Mesendoderm (in vitro differentiated cells): ENCODE results near the gene LSM14B.

Experiments used
- DNase-seq: peaks from one replicate; pipeline ENCODE4 v3.0.0; 2013
- H2AK5ac ChIP-seq: 2 replicates; pipeline ENCODE4 v1.6.1; 2013; ENCODE audit warnings: low read length, inconsistent platforms
- H2BK120ac ChIP-seq: 2 replicates; pipeline ENCODE4 v1.6.1; 2013; ENCODE audit warnings: low read depth, mild to moderate bottlenecking, low read length, moderate library complexity, mixed read lengths
- H2BK15ac ChIP-seq: replicated peaks from 2 replicates; pipeline ENCODE4 v1.6.1; 2013; ENCODE audit warnings: low read depth, mild to moderate bottlenecking, moderate library complexity
- H2BK5ac ChIP-seq: 2 replicates; pipeline ENCODE4 v1.6.1; 2013; ENCODE audit warnings: low read length, inconsistent platforms
- H3K18ac ChIP-seq: 2 replicates; pipeline ENCODE4 v1.6.1; 2013; ENCODE audit warnings: mild to moderate bottlenecking, low read length, mixed read lengths
- H3K23ac ChIP-seq: one replicate; pipeline ENCODE4 v1.6.1; 2013; ENCODE audit warnings: low read length
- H3K27ac ChIP-seq: 2 replicates; pipeline ENCODE4 v1.5.1; 2013; ENCODE audit warnings: low read depth, mild to moderate bottlenecking, inconsistent platforms, low read length, moderate library complexity
- H3K27me3 ChIP-seq: 2 replicates; pipeline ENCODE4 v1.6.1; 2013; ENCODE audit warnings: low read length, control low read depth, mild to moderate bottlenecking, inconsistent platforms; ENCODE audit not compliant: insufficient read depth, poor library complexity
- H3K36me3 ChIP-seq: 2 replicates; pipeline ENCODE4 v1.6.1; 2013; ENCODE audit warnings: low read length, inconsistent platforms; ENCODE audit not compliant: control insufficient read depth, insufficient read depth
- H3K4ac ChIP-seq: one replicate; pipeline ENCODE4 v1.6.1; 2013; ENCODE audit warnings: low read depth, mild to moderate bottlenecking, low read length, moderate library complexity
- H3K4me1 ChIP-seq: 2 replicates; pipeline ENCODE4 v1.6.1; 2013; ENCODE audit warnings: low read depth, low read length, inconsistent platforms; ENCODE audit not compliant: control insufficient read depth
- H3K4me2 ChIP-seq: 2 replicates; pipeline ENCODE4 v1.6.1; 2013; ENCODE audit warnings: low read length
- H3K4me3 ChIP-seq: 2 replicates; pipeline ENCODE4 v1.5.1; 2013; ENCODE audit warnings: mild to moderate bottlenecking, low read length
- H3K56ac ChIP-seq: one replicate; pipeline ENCODE4 v1.6.1; 2013; ENCODE audit warnings: low read length
- H3K79me1 ChIP-seq: 2 replicates; pipeline ENCODE4 v1.6.1; 2013; ENCODE audit warnings: low read length, inconsistent platforms
- H3K79me2 ChIP-seq: 2 replicates; pipeline ENCODE4 v1.6.1; 2013; ENCODE audit warnings: mild to moderate bottlenecking, low read length; ENCODE audit not compliant: control insufficient read depth, insufficient read depth
- H3K9ac ChIP-seq: 2 replicates; pipeline ENCODE4 v1.6.1; 2013; ENCODE audit warnings: low read length, inconsistent platforms
- H4K5ac ChIP-seq: one replicate; pipeline ENCODE4 v1.6.1; 2013; ENCODE audit warnings: low read length
- H4K8ac ChIP-seq: one replicate; pipeline ENCODE4 v1.6.1; 2013; ENCODE audit warnings: low read depth, mild to moderate bottlenecking, control low read depth, low read length, moderate library complexity
- WGBS: extraction: QIAGEN DNeasy Blood & Tissue Kit; methylation state at CpG from one replicate; pipeline ENCODE4 v1.1.7; 2013; ENCODE audit warnings: low lambda C conversion rate, missing lambda C conversion rate; ENCODE audit not compliant: insufficient coverage; ENCODE audit errors: extremely low coverage; 5-methylcytosine and 5-hydroxymethylcytosine counted together

Gene LSM14B

GRCh38 chr20:62155428-62156253, 33.4 kb downstream of the LSM14B start:
- peak; percentile 94 for DNase-seq
- Histone ChIP-seq H3K9ac (no peak overlapping the region), H3K27ac (no peak overlapping the region), H3K4me2 (no peak overlapping the region), H3K27me3 (no peaks in the 10 kb centered on the region), H4K8ac (no peak overlapping the region), H3K56ac (no peak overlapping the region), H3K23ac (no peak overlapping the region), H3K4ac (no peak overlapping the region), H3K4me1 (peaks cover 3% of the 10 kb centered on the region), H4K5ac (no peak overlapping the region), H3K18ac (no peak overlapping the region), H3K79me2 (peaks cover 70% of the 10 kb centered on the region), H3K36me3 (peaks cover 3% of the 10 kb centered on the region), H2BK15ac (no peak overlapping the region), H3K4me3 (no peak overlapping the region), H2BK5ac (no peak overlapping the region), H2BK120ac (no peak overlapping the region), H2AK5ac (no peak overlapping the region), H3K79me1 (peaks cover 38% of the 10 kb centered on the region)
- no CpG with 5 or more reads among the region's 29 CpGs for WGBS

GRCh38 chr20:62156254-62156556, 33.9 kb downstream of the LSM14B start:
- Histone ChIP-seq H4K5ac (no peak overlapping the region), H4K8ac (no peak overlapping the region), H3K23ac (no peak overlapping the region), H3K18ac (no peak overlapping the region), H3K36me3 (peaks cover 3% of the 10 kb centered on the region), H2BK120ac (no peak overlapping the region), H3K56ac (no peak overlapping the region), H3K4me1 (peaks cover 3% of the 10 kb centered on the region), H3K4ac (no peak overlapping the region), H2BK15ac (no peak overlapping the region), H2AK5ac (no peak overlapping the region), H3K9ac (no peak overlapping the region), H3K4me3 (no peak overlapping the region), H3K79me1 (peaks cover 35% of the 10 kb centered on the region), H3K27me3 (no peaks in the 10 kb centered on the region), H3K27ac (no peak overlapping the region), H3K4me2 (no peak overlapping the region), H2BK5ac (no peak overlapping the region), H3K79me2 (peaks cover 64% of the 10 kb centered on the region)
- no peak for DNase-seq
- WGBS, result no CpG with 5 or more reads among the region's 3 CpGs

GRCh38 chr20:62156592-62157386, 34.5 kb downstream of the LSM14B start:
- H3K23ac ChIP-seq, result no peak overlapping the region

GRCh38 chr20:62157387-62158087, 35.3 kb downstream of the LSM14B start:
- no peak overlapping the region for H3K56ac ChIP-seq
- H3K36me3 ChIP-seq, result peaks cover 3% of the 10 kb centered on the region
- H3K9ac ChIP-seq, result no peak overlapping the region
- no peak overlapping the region for H2AK5ac ChIP-seq
- H3K4ac ChIP-seq, result no peak overlapping the region
- H3K79me2 ChIP-seq, result peaks cover 51% of the 10 kb centered on the region
- H2BK120ac ChIP-seq, result no peak overlapping the region
- no peak overlapping the region for H3K4me3 ChIP-seq
- H3K27me3 ChIP-seq, result no peaks in the 10 kb centered on the region
- H3K18ac ChIP-seq, result no peak overlapping the region
- H2BK5ac ChIP-seq, result no peak overlapping the region
- H4K8ac ChIP-seq, result no peak overlapping the region
- H3K79me1 ChIP-seq, result peaks cover 28% of the 10 kb centered on the region
- no peak overlapping the region for H4K5ac ChIP-seq
- DNase-seq, result no peak
- peaks cover 3% of the 10 kb centered on the region for H3K4me1 ChIP-seq
- H3K23ac ChIP-seq, result no peak overlapping the region
- no peak overlapping the region for H2BK15ac ChIP-seq
- H3K27ac ChIP-seq, result no peak overlapping the region
- H3K4me2 ChIP-seq, result no peak overlapping the region
- WGBS, result no CpG with 5 or more reads among the region's 25 CpGs

More at GRCh38 chr20:62156592-62157386, 34.5 kb downstream of the LSM14B start:
- peak overlapping the region; percentile 4 for H3K9ac ChIP-seq
- no peak overlapping the region for H3K27ac ChIP-seq
- H2BK5ac ChIP-seq, result no peak overlapping the region
- H3K4me1 ChIP-seq, result peaks cover 3% of the 10 kb centered on the region
- H2BK15ac ChIP-seq, result no peak overlapping the region
- peaks cover 58% of the 10 kb centered on the region for H3K79me2 ChIP-seq
- no peak overlapping the region for H4K5ac ChIP-seq
- H4K8ac ChIP-seq, result no peak overlapping the region
- peaks cover 33% of the 10 kb centered on the region for H3K79me1 ChIP-seq
- peaks cover 3% of the 10 kb centered on the region for H3K36me3 ChIP-seq
- H3K4me2 ChIP-seq, result no peak overlapping the region
- H3K4ac ChIP-seq, result no peak overlapping the region
- no peak overlapping the region for H3K4me3 ChIP-seq
- H3K18ac ChIP-seq, result peak overlapping the region; percentile 13
- peak overlapping the region; percentile 54 for H3K56ac ChIP-seq
- no peak overlapping the region for H2BK120ac ChIP-seq
- H2AK5ac ChIP-seq, result no peak overlapping the region
- DNase-seq, result peak; percentile 86
- no CpG with 5 or more reads among the region's 24 CpGs for whole genome bisulfite sequencing
- H3K27me3 ChIP-seq, result no peaks in the 10 kb centered on the region

- no peak overlapping the region for H3K27ac ChIP-seq
- peaks cover 6% of the 10 kb centered on the region for H3K36me3 ChIP-seq
- H3K4me2 ChIP-seq, result no peak overlapping the region
- H2BK120ac ChIP-seq, result no peak overlapping the region
- H3K79me1 ChIP-seq, result peaks cover 28% of the 10 kb centered on the region
- DNase-seq, result no peak
- no peak overlapping the region for H3K18ac ChIP-seq
- H3K9ac ChIP-seq, result no peak overlapping the region
- H2BK5ac ChIP-seq, result no peak overlapping the region
- H3K79me2 ChIP-seq, result peaks cover 48% of the 10 kb centered on the region
- H3K4me3 ChIP-seq, result no peak overlapping the region
- no peak overlapping the region for H2AK5ac ChIP-seq
- H4K5ac ChIP-seq, result no peak overlapping the region
- H3K23ac ChIP-seq, result no peak overlapping the region
- H3K4ac ChIP-seq, result no peak overlapping the region
- H3K4me1 ChIP-seq, result peaks cover 3% of the 10 kb centered on the region
- H3K56ac ChIP-seq, result no peak overlapping the region
- H3K27me3 ChIP-seq, result no peaks in the 10 kb centered on the region
- H2BK15ac ChIP-seq, result no peak overlapping the region
- no peak overlapping the region for H4K8ac ChIP-seq
- WGBS, result no CpG with 5 or more reads among the region's 12 CpGs
Measured at GRCh38 chr20:62158088-62158400, 35.8 kb downstream of the LSM14B start.
